HCT116 (cell line): ENCODE data around the gene SNX1.

Source experiments
- CTCF ChIP-seq, 3 experiments: fragments of 200-600 bp in 1 of 3; sonication (generic) in 1 of 3; IDR thresholded peaks in 2 of 3; conservative IDR thresholded peaks in 1 of 3; 2 replicates each; pipeline ENCODE4 v1.5.1; 2012 to 2017; ENCODE audit warnings: low read depth in 2 of 3, low read length in 2 of 3, antibody characterized with exemption in 1 of 3, borderline replicate concordance in 1 of 3, control low read depth in 1 of 3, mild to moderate bottlenecking in 1 of 3, mixed read lengths in 1 of 3, mixed run types in 1 of 3, moderate library complexity in 1 of 3; ENCODE audit not compliant: insufficient read depth in 1 of 3
- MAX ChIP-seq: IDR thresholded peaks from 2 replicates; pipeline ENCODE4 v1.6.1; 2012
- POLR2AphosphoS5 ChIP-seq: IDR thresholded peaks from 2 replicates; pipeline ENCODE4 v1.6.1; 2011; ENCODE audit warnings: mild to moderate bottlenecking, low read depth, low read length, moderate library complexity
- RAD21 ChIP-seq: IDR thresholded peaks from 2 replicates; pipeline ENCODE4 v1.6.1; 2012; ENCODE audit warnings: low read depth, mild to moderate bottlenecking
- REST ChIP-seq: IDR thresholded peaks from 2 replicates; pipeline ENCODE4 v1.6.1; 2012; ENCODE audit warnings: low read depth
- YY1 ChIP-seq: IDR thresholded peaks from 2 replicates; pipeline ENCODE4 v1.6.1; 2011; ENCODE audit warnings: low read length, low read depth, moderate library complexity, mild to moderate bottlenecking; ENCODE audit not compliant: insufficient replicate concordance; ENCODE audit errors: extremely low read depth

GRCh38 chr15:64066451-64066850 lies 29.3 kb upstream of the SNX1 start:
- TF ChIP-seq MAX = no peak
- no peak for TF ChIP-seq CTCF (IDR thresholded peaks at IDR 0.05 in 2 of 3, conservative IDR thresholded peaks at IDR 0.05 in 1 of 3; ENCODE audit: borderline replicate concordance in 1 of 3, insufficient read depth in 1 of 3, low read depth in 2 of 3, low read length in 2 of 3)
- TF ChIP-seq YY1 = no peak
- TF ChIP-seq REST = no peak
- TF ChIP-seq POLR2AphosphoS5 = no peak
- TF ChIP-seq RAD21 = no peak
